HAP-1 (cell line): ENCODE measurements around the gene SLC25A4.
"Not testable (repeated sequence)": the region's sequence is repeated elsewhere in the genome, so short reads cannot be mapped to it uniquely, and the experiment has no call there.

ENCODE experiments used
- DNase-seq, 2 experiments: peaks; one replicate each; pipeline ENCODE4 v3.0.0-alpha.2; 2016 to 2020; ENCODE audit warnings: low spot score in 2 of 2
- H3K27me3 ChIP-seq: fragments of 250-450 bp; sonication (Bioruptor Pico); 2 replicates; pipeline ENCODE4 v1.5.1; 2020; ENCODE audit warnings: low read depth, mild to moderate bottlenecking, moderate library complexity
- H3K36me3 ChIP-seq: fragments of 250-450 bp; sonication (Bioruptor Pico); replicated peaks from 2 replicates; pipeline ENCODE4 v1.5.1; 2020; ENCODE audit warnings: mild to moderate bottlenecking
- H3K4me1 ChIP-seq: fragments of 250-450 bp; sonication (Bioruptor Pico); 2 replicates; pipeline ENCODE4 v1.5.1; 2020; ENCODE audit warnings: mild to moderate bottlenecking
- H3K4me3 ChIP-seq: fragments of 250-450 bp; sonication (Bioruptor Pico); 2 replicates; pipeline ENCODE4 v1.5.1; 2020; ENCODE audit warnings: mild to moderate bottlenecking, moderate library complexity
- H3K9me3 ChIP-seq: fragments of 250-450 bp; sonication (Bioruptor Pico); 2 replicates; pipeline ENCODE4 v1.5.1; 2020; ENCODE audit warnings: mild to moderate bottlenecking, moderate library complexity
- in situ Hi-C: fragments of 300-500 bp; cut with MboI; formaldehyde crosslinking; loops from 3 replicates; pipeline ENCODE4 v1.14.3; 2020; ENCODE audit warnings: low sequenced_read_pairs, inconsistent platforms, mixed read lengths

Gene SLC25A4

DNA sequence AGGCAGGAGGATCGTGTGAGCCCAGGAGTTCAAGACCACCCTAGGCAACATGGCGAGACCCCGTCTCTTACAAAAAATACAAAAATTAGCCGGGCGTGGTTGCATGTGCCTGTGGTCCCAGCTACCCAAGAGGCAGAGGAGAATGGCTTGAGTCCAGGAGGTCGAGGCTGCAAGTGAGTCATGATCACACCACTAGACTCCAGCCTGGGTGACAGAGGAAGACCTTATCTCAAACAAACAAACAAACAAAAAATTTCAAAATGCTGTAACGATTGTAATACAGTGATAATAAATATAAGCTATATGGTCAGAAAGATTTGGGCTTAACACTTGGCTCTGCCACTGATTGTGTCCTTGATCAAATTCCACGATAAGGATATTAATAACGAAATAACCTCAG is 24.2 kb downstream of the SLC25A4 start:
- Histone ChIP-seq H3K4me3 (no peak overlapping the region), H3K4me1 (peaks cover 4% of the 10 kb centered on the region), H3K9me3 (no peaks in the 10 kb centered on the region), H3K27me3 (no peaks in the 10 kb centered on the region), H3K36me3 (peaks cover 9% of the 10 kb centered on the region; the same call in 1 of the 2 replicates)
- DNase-seq = no peak
- in situ Hi-C loops = no loop called here

DNA sequence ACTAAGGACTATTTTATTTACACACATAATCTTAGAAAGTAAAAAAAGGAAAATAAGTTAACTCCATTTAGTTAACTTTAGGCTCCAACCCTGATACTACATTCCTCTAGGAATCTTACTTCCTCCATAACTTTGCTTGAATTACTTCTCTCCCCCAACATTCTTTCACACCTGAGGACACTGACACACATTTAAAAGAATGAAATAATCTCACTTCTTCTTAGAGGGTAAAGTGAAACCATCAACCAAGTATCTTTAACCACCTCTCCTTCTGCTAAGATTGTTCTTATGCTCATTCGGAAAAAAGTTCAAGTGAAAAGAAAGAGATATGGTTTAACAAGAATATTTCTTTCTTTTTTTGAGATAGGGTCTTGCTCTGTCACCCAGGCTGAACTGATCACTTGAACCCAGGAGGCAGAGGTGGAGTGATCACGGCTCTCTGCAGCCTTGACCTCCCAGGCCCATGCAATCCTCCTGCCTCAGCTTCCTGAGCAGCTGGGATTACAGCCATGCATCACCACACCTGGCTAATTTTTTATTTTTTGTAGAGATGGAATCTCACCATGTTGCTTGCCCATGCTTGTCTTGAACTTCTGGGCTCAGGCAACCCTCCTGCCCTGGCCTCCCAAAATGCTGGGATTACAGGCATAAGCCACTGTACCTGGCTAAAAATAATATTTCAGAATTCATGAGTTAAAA is 28.5 kb downstream of the SLC25A4 start:
- Histone ChIP-seq H3K36me3 (peaks cover 24% of the 10 kb centered on the region), H3K27me3 (no peaks in the 10 kb centered on the region), H3K9me3 (no peaks in the 10 kb centered on the region), H3K4me1 (peaks cover 6% of the 10 kb centered on the region), H3K4me3 (no peak overlapping the region)
- no peak for DNase-seq
- in situ Hi-C loops = no loop called here

- in situ Hi-C loops = no loop called here
- Histone ChIP-seq H3K36me3 (peaks cover 9% of the 10 kb centered on the region), H3K9me3 (no peaks in the 10 kb centered on the region), H3K4me1 (peaks cover 14% of the 10 kb centered on the region), H3K4me3 (no peak overlapping the region), H3K27me3 (no peaks in the 10 kb centered on the region)
- DNase-seq = no peak
Measured at GRCh38 chr4:185179488-185179887, 36.4 kb downstream of the SLC25A4 start.

DNA sequence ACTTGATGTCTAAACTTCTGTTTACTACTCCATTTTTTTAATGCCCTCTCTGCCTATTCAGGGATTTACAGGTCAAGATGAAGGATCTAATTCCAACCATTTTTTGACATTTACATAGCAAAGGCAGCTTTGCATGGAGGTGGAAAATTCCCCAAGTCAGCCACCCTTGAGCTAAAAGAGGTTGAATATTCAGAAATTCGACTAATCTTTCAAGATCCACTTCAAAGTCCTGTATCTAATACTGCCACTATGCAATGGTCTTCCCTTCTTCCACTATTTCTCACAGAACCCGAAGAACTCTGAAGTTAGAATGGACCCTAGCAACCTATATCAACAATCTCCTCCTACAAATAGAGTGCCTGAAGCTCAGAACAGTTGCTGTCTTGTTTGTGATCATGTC is 39.2 kb downstream of the SLC25A4 start:
- peaks cover 3% of the 10 kb centered on the region; the same call in 1 of the 2 replicates for H3K36me3 ChIP-seq
- DNase-seq = peak in 1 of 2 experiments; percentile 32
- H3K4me3 ChIP-seq = no peak overlapping the region
- peaks cover 23% of the 10 kb centered on the region for H3K4me1 ChIP-seq
- in situ Hi-C loops = no loop called here
- H3K27me3 ChIP-seq = no peaks in the 10 kb centered on the region
- no peaks in the 10 kb centered on the region for H3K9me3 ChIP-seq

DNA sequence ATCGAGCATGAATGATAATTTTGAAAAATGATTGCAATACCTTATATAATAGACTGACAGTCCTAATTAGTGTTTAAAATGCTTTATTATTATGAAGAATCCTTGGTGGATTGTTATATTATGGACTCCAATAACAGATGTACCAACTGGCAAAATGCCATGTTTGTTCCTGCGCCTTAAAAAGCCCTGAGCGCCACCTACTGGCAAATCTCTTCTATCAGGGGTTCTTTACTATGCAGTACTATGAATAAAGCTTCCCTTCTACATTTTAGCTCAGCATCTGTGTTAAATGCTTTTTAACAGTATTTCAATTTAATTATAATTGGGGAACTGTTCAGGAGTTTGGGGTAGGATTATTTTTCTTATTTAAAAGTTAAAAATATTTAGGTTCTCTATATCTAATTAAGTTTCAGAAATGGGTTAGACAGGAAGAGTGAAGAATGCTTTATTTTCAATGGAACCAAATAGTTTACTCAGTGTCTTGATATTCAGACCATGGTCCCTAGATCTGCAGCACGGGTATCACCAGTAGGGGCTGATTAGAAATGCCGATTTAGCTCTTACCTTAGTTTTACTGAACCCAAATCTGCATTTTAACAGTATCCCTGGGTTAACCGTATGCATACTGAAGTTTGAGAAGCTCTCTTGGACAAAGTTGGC is 40.7 kb downstream of the SLC25A4 start:
- no peaks in the 10 kb centered on the region for H3K9me3 ChIP-seq
- peaks cover 23% of the 10 kb centered on the region for H3K4me1 ChIP-seq
- peaks cover 3% of the 10 kb centered on the region; the same call in 1 of the 2 replicates for H3K36me3 ChIP-seq
- H3K27me3 ChIP-seq = no peaks in the 10 kb centered on the region
- DNase-seq = peak; percentile 76 to 90
- H3K4me3 ChIP-seq = no peak overlapping the region
- in situ Hi-C loops = no loop called here

DNA sequence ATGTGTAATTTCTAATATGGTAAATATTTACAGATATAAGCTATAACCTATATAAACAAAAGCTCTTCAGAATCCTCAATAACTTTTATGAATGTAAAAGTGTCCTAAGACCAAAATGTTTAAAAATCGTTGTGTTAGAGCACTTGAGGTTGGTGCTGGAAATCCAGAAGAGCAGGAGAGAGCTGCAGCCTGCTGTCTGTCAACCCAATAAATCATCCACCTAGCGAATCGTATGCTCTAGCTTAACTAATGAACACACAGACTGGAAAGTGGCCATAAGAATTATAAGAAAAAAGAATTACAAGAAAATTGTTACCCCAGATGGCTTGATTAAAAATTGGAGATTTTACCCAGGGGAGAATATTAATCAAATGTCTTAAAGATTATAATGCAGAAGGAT is 43.7 kb downstream of the SLC25A4 start:
- no peak overlapping the region for H3K4me3 ChIP-seq
- no peaks in the 10 kb centered on the region for H3K27me3 ChIP-seq
- in situ Hi-C loops = no loop called here
- H3K36me3 ChIP-seq = peaks cover 12% of the 10 kb centered on the region
- no peaks in the 10 kb centered on the region for H3K9me3 ChIP-seq
- DNase-seq = no peak
- peaks cover 22% of the 10 kb centered on the region for H3K4me1 ChIP-seq

DNA sequence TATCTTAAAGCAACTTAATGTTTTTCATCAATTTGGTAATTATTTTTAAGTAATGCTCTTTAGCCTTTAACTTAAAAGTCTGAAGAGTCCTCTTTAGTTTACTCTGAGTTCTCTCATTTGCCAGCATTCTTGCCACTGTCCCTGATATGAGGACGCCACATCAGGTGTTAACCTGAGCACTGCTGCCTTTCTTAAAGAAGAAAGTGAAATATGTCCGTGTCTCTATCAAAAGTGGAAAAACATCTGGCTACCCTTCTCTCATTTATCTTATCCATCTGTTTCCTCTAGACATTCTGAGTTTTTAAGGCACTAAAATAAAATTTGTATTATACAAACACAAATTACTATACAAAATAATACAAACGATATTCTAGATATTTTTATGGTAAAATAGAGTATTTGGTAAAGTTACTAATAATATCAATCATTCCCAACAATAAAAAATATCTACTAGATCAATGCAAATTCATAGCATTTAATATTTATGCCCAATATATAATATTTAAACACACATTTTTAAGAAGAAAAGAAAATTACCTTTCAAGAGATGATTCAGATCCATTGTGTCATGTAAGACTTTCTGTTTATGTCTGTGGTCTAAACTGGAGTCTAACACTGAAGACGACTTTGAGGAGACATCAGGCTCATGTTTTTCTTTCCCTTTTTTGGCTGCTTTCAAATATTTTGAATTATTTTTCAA is 46.7 kb downstream of the SLC25A4 start:
- Histone ChIP-seq H3K4me1 (peaks cover 6% of the 10 kb centered on the region; the same call in 1 of the 2 replicates), H3K27me3 (no peaks in the 10 kb centered on the region), H3K4me3 (no peak overlapping the region), H3K9me3 (no peaks in the 10 kb centered on the region), H3K36me3 (peaks cover 12% of the 10 kb centered on the region)
- no peak for DNase-seq
- in situ Hi-C loops = no loop called here

GRCh38 chr4:185190306-185190856 is 47.3 kb downstream of the SLC25A4 start:
- no peaks in the 10 kb centered on the region for H3K4me1 ChIP-seq
- H3K27me3 ChIP-seq = no peaks in the 10 kb centered on the region
- H3K9me3 ChIP-seq = no peaks in the 10 kb centered on the region
- DNase-seq = no peak
- H3K4me3 ChIP-seq = no peak overlapping the region
- peaks cover 12% of the 10 kb centered on the region for H3K36me3 ChIP-seq
- in situ Hi-C loops = no loop called here

- no peak overlapping the region for H3K4me3 ChIP-seq
- DNase-seq = no peak
- in situ Hi-C loops = no loop called here
Measured at GRCh38 chr4:185192059-185192458, 49.0 kb downstream of the SLC25A4 start.

DNA sequence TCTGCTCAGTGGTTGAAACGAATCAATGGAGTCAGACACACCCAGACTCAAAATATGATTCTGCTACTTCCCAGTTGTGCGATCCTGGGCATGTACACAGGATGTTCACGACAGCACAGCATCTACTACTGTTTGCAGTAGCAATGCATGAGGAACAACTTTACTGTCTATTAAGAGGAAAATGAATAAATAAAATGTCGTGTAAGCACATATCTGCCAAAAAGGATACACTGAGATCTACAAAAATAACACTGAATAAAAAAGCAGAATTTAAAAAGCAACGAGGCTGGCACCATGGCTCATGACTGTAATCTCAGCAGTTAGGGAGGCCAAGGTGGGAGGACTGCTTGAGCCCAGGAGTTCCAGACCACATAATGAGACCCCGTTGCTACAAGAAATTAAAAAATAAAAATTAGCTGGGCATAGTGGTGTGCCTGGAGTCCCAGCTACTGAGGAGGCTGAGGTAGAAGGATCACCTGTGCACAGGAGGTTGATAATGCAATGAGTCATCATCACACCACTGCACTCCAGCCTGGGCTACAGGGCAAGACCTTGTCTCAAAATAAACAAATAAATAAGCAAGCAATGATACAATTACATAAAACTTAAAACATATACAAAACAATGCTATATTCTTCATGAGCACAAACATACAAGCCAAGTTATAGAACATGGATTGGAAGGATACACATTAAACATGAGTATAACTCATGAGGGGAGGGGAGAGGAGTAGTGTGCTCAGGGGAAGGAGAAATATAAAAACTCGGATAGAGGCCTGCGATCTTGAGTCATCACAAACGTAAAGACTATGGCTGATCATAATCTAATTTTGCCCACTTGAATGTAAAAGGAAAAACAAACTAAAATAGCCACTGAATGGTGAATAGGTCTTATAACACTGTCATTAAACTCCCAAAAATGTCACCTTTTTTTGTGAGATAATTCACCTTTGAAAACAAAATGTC is 52.1 kb downstream of the SLC25A4 start:
- no peaks in the 10 kb centered on the region for H3K27me3 ChIP-seq
- no peaks in the 10 kb centered on the region for H3K9me3 ChIP-seq
- no peaks in the 10 kb centered on the region; the same call in 1 of the 2 replicates for H3K4me1 ChIP-seq
- in situ Hi-C loops = no loop called here
- peaks cover 7% of the 10 kb centered on the region; the same call in 1 of the 2 replicates for H3K36me3 ChIP-seq
- H3K4me3 ChIP-seq = no peak overlapping the region
- no peak for DNase-seq

More at GRCh38 chr4:185192059-185192458, 49.0 kb downstream of the SLC25A4 start:
- Histone ChIP-seq H3K9me3 (no peaks in the 10 kb centered on the region), H3K36me3 (peaks cover 11% of the 10 kb centered on the region), H3K27me3 (no peaks in the 10 kb centered on the region), H3K4me1 (no peaks in the 10 kb centered on the region; the same call in 1 of the 2 replicates)

GRCh38 chr4:185196437-185196836 is 53.4 kb downstream of the SLC25A4 start:
- Histone ChIP-seq H3K4me1 (peaks cover under 1% of the 10 kb centered on the region), H3K36me3 (no peaks in the 10 kb centered on the region), H3K9me3 (no peaks in the 10 kb centered on the region), H3K4me3 (no peak overlapping the region), H3K27me3 (no peaks in the 10 kb centered on the region)
- no peak for DNase-seq
- in situ Hi-C loops = no loop called here

GRCh38 chr4:185198189-185198588 is 55.1 kb downstream of the SLC25A4 start:
- H3K4me1 ChIP-seq, DNase-seq, H3K36me3 ChIP-seq, in situ Hi-C loops, H3K27me3 ChIP-seq, H3K4me3 ChIP-seq, H3K9me3 ChIP-seq: not testable (repeated sequence)
